ENCODE data around the gene TMEM150C.

The TMEM150C gene

DNA sequence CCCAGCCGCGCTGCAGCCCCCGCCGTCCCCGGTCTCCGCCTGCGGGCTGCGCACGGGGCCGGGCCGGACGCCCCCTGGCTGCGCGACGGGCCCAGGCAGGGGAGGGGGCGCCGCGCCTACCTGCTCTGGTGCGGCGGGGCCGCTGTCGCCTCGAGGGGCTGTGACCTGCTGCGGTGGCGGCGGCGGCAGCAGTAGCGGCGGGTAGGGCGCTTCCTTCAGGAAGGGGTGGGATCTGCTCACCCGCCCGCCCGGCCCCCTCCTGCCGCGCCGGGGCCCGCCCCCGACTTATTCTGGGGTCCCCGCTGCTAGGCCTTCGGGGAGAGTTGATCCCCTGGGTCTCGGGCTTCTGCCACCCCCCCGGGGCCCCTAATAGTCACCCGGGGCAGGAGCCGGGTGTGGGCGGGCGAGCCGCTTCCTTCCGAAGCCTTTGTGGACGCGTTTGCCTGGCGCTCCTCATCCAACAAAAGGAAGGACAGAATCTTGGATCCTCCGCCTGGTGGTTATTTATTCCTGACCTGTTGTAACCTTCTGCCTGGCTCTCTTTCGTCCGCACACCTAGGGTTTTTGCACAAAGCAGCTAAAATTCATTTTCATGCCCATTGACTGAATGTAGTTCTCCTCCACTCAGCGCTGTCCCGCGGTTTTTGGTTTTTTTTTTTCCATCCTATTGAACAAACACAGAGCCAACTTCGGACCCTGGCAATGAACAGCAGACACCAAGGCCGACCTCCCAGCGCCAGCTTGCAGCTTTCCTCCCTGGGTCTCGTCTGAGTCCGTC, at the start of gene TMEM150C:
TMEM150C (minus strand) TSS at position 203 of the 778 bp plus-strand sequence. CDS start 57,331 bp downstream, outside the sequence.
- Histone ChIP-seq H3K9ac (ENCODE audit: low read depth, low read length, poor library complexity, severe bottlenecking) (peak within 1 kb of the TSS; percentile 65), H3K27me3 (ENCODE audit: insufficient read depth, low read length, poor library complexity, severe bottlenecking) (no peaks in the 10 kb centered on the region)

DNA sequence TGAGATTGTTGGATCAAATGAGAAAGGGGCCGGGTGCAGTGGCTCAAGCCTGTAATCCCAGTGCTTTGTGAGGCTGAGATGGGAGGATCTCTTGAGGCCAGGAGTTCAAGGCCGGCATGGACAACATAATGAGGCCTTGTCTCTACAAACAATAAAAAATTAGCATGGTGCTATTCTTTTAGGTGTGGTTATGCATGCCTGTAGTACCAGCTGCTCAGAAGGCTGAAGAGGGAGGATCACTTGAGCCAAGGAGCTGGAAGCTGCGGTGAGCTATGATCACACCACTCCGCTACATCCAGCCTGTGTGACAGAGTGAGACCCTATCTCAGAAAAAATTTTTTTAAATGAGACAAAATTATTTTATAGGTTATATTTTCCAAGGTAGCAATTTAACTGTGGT, 49.7 kb upstream of the TMEM150C start:
- Histone ChIP-seq H3K4me1 (ENCODE audit: insufficient read depth, low read length, poor library complexity, severe bottlenecking) (no peaks in the 10 kb centered on the region), H3K36me3 (ENCODE audit: insufficient read depth, low read length) (no peaks in the 10 kb centered on the region), H3K4me3 (ENCODE audit: low read length, poor library complexity, severe bottlenecking) (no peak overlapping the region), H3K79me2 (ENCODE audit: insufficient read depth, low read length) (no peaks in the 10 kb centered on the region), H3F3A (ENCODE audit: low read depth) (no peaks in the 10 kb centered on the region), H3K4me2 (ENCODE audit: low read depth, low read length, poor library complexity, severe bottlenecking) (no peak overlapping the region), H4K20me1 (ENCODE audit: insufficient read depth, low read length, poor library complexity, severe bottlenecking) (no peaks in the 10 kb centered on the region), H3K9me2 (replicated peaks; ENCODE audit: low read depth, low read length) (no peaks in the 10 kb centered on the region), H3K9me3 (ENCODE audit: insufficient read depth, low read depth, low read length) (no peaks in the 10 kb centered on the region), H3K27me3 (ENCODE audit: insufficient read depth, low read length, poor library complexity, severe bottlenecking) (no peaks in the 10 kb centered on the region), H3K9ac (ENCODE audit: low read depth, low read length, poor library complexity, severe bottlenecking) (no peak overlapping the region), H2AFZ (ENCODE audit: low read length) (no peak overlapping the region)
- TF ChIP-seq EZH2phosphoT487 (IDR thresholded peaks at IDR 0.05; ENCODE audit: borderline replicate concordance) = no peak
- TF ChIP-seq CTCF (conservative IDR thresholded peaks at IDR 0.05; ENCODE audit: low read length) = no peak

More for the DNA sequence above, at the start of gene TMEM150C:
- peak within 1 kb of the TSS; percentile 99 for H2AFZ ChIP-seq (ENCODE audit: low read length)
- H4K20me1 ChIP-seq (ENCODE audit: insufficient read depth, low read length, poor library complexity, severe bottlenecking) = no peaks in the 10 kb centered on the region
- peak within 1 kb of the TSS; percentile 77 for H3K4me3 ChIP-seq (ENCODE audit: low read length, poor library complexity, severe bottlenecking)
- H3F3A ChIP-seq (ENCODE audit: low read depth) = no peaks in the 10 kb centered on the region
- peaks cover 11% of the 10 kb centered on the region for H3K4me1 ChIP-seq (ENCODE audit: insufficient read depth, low read length, poor library complexity, severe bottlenecking)
- TF ChIP-seq EZH2phosphoT487 (IDR thresholded peaks at IDR 0.05; ENCODE audit: borderline replicate concordance) = no peak
- TF ChIP-seq CTCF (conservative IDR thresholded peaks at IDR 0.05; ENCODE audit: low read length) = no peak
- H3K4me2 ChIP-seq (ENCODE audit: low read depth, low read length, poor library complexity, severe bottlenecking) = peak within 1 kb of the TSS; percentile 94
- H3K79me2 ChIP-seq (ENCODE audit: insufficient read depth, low read length) = no peaks in the 10 kb centered on the region
- H3K9me2 ChIP-seq (replicated peaks; ENCODE audit: low read depth, low read length) = no peaks in the 10 kb centered on the region
- no peaks in the 10 kb centered on the region for H3K9me3 ChIP-seq (ENCODE audit: insufficient read depth, low read depth, low read length)
- no peaks in the 10 kb centered on the region for H3K36me3 ChIP-seq (ENCODE audit: insufficient read depth, low read length)

GRCh38 chr4:82610041-82610440, 48.3 kb upstream of the TMEM150C start:
- Histone ChIP-seq H3K9me2 (replicated peaks; ENCODE audit: low read depth, low read length) (no peaks in the 10 kb centered on the region), H3K27me3 (ENCODE audit: insufficient read depth, low read length, poor library complexity, severe bottlenecking) (no peaks in the 10 kb centered on the region), H3F3A (ENCODE audit: low read depth) (no peaks in the 10 kb centered on the region), H3K9ac (ENCODE audit: low read depth, low read length, poor library complexity, severe bottlenecking) (no peak overlapping the region), H2AFZ (ENCODE audit: low read length) (no peak overlapping the region), H3K36me3 (ENCODE audit: insufficient read depth, low read length) (no peaks in the 10 kb centered on the region), H3K4me3 (ENCODE audit: low read length, poor library complexity, severe bottlenecking) (no peak overlapping the region), H3K9me3 (ENCODE audit: insufficient read depth, low read depth, low read length) (no peaks in the 10 kb centered on the region), H3K4me1 (ENCODE audit: insufficient read depth, low read length, poor library complexity, severe bottlenecking) (no peaks in the 10 kb centered on the region), H4K20me1 (ENCODE audit: insufficient read depth, low read length, poor library complexity, severe bottlenecking) (no peaks in the 10 kb centered on the region), H3K79me2 (ENCODE audit: insufficient read depth, low read length) (no peaks in the 10 kb centered on the region), H3K4me2 (ENCODE audit: low read depth, low read length, poor library complexity, severe bottlenecking) (no peak overlapping the region)
- TF ChIP-seq EZH2phosphoT487 (IDR thresholded peaks at IDR 0.05; ENCODE audit: borderline replicate concordance) (no peak), CTCF (conservative IDR thresholded peaks at IDR 0.05; ENCODE audit: low read length) (no peak)

All from Loucy (cell line).